H9 (cell line): ENCODE results near the gene SHC1. TPM values are rescaled to one million over a fixed set of nuclear protein-coding genes. Genes with fewer than 3 reads are reported as not detected.

Source experiments
- DNase-seq: peaks from one replicate; pipeline ENCODE4 v3.0.0-alpha.2; 2017
- H2AFZ ChIP-seq: one replicate; pipeline ENCODE4 v1.6.1; 2013; ENCODE audit warnings: mild to moderate bottlenecking, low read length, control low read depth, moderate library complexity
- H2AK5ac ChIP-seq: 2 replicates; pipeline ENCODE4 v1.6.1; 2013; ENCODE audit warnings: low read length, control low read depth, mixed read lengths; ENCODE audit not compliant: insufficient read length
- H2BK120ac ChIP-seq: one replicate; pipeline ENCODE4 v1.6.1; 2013; ENCODE audit warnings: low read depth, mild to moderate bottlenecking, low read length, control low read depth, inconsistent platforms; ENCODE audit not compliant: poor library complexity, severe bottlenecking
- H2BK12ac ChIP-seq: 2 replicates; pipeline ENCODE4 v1.6.1; 2013; ENCODE audit warnings: low read length, control low read depth, mixed read lengths, low read depth; ENCODE audit not compliant: insufficient read length
- H2BK15ac ChIP-seq: 2 replicates; pipeline ENCODE4 v1.6.1; 2013; ENCODE audit warnings: low read depth, low read length, control low read depth
- H2BK20ac ChIP-seq: one replicate; pipeline ENCODE4 v1.6.1; 2013; ENCODE audit warnings: low read depth, mild to moderate bottlenecking, low read length, control low read depth, inconsistent platforms; ENCODE audit not compliant: poor library complexity, severe bottlenecking
- H2BK5ac ChIP-seq: 2 replicates; pipeline ENCODE4 v1.6.1; 2013; ENCODE audit warnings: low read length, control low read depth, mixed read lengths; ENCODE audit not compliant: insufficient read length
- H3K14ac ChIP-seq: 2 replicates; pipeline ENCODE4 v1.6.1; 2013; ENCODE audit warnings: low read length, control low read depth; ENCODE audit not compliant: insufficient read depth
- H3K18ac ChIP-seq: 2 replicates; pipeline ENCODE4 v1.6.1; 2013; ENCODE audit warnings: low read depth, mild to moderate bottlenecking, mixed read lengths, low read length, control low read depth; ENCODE audit not compliant: insufficient read length
- H3K23ac ChIP-seq: 2 replicates; pipeline ENCODE4 v1.6.1; 2013; ENCODE audit warnings: low read length, control low read depth, mixed read lengths, low read depth; ENCODE audit not compliant: insufficient read length
- H3K23me2 ChIP-seq: 2 replicates; pipeline ENCODE4 v1.6.1; 2013; ENCODE audit warnings: low read depth, mild to moderate bottlenecking, mixed read lengths, low read length, control low read depth; ENCODE audit not compliant: insufficient read length, poor library complexity, severe bottlenecking
- H3K27ac ChIP-seq: 2 replicates; pipeline ENCODE4 v1.5.1; 2013; ENCODE audit warnings: low read length, control low read depth, mixed read lengths, low read depth; ENCODE audit not compliant: insufficient read length
- H3K27me3 ChIP-seq: 2 replicates; pipeline ENCODE4 v1.6.1; 2013; ENCODE audit warnings: low read length, control low read depth, inconsistent platforms; ENCODE audit not compliant: insufficient read depth
- H3K4ac ChIP-seq: 2 replicates; pipeline ENCODE4 v1.6.1; 2013; ENCODE audit warnings: low read depth, mild to moderate bottlenecking, control low read depth, inconsistent platforms, low read length, moderate library complexity
- H3K4me1 ChIP-seq: 2 replicates; pipeline ENCODE4 v1.6.1; 2013; ENCODE audit warnings: low read length, control low read depth, inconsistent platforms; ENCODE audit not compliant: insufficient read depth
- H3K4me2 ChIP-seq: 2 replicates; pipeline ENCODE4 v1.6.1; 2013; ENCODE audit warnings: low read length, control low read depth, mixed read lengths; ENCODE audit not compliant: insufficient read length, insufficient read depth
- H3K56ac ChIP-seq: 2 replicates; pipeline ENCODE4 v1.6.1; 2013; ENCODE audit warnings: low read depth, mild to moderate bottlenecking, mixed read lengths, low read length, control low read depth; ENCODE audit not compliant: insufficient read length
- H3K79me1 ChIP-seq: 2 replicates; pipeline ENCODE4 v1.6.1; 2013; ENCODE audit warnings: low read depth, mild to moderate bottlenecking, moderate library complexity, low read length, control low read depth, inconsistent platforms; ENCODE audit not compliant: insufficient read depth, poor library complexity, severe bottlenecking
- H3K79me2 ChIP-seq: 2 replicates; pipeline ENCODE4 v1.6.1; 2013; ENCODE audit warnings: low read length, control low read depth, inconsistent platforms; ENCODE audit not compliant: insufficient read depth
- H3K9ac ChIP-seq: 2 replicates; pipeline ENCODE4 v1.6.1; 2013; ENCODE audit warnings: low read length, control low read depth, mixed read lengths; ENCODE audit not compliant: insufficient read length; ENCODE audit errors: extremely low read depth
- H3K9me3 ChIP-seq: one replicate; pipeline ENCODE4 v1.6.1; 2013; ENCODE audit warnings: low read depth, low read length, inconsistent platforms; ENCODE audit not compliant: control insufficient read depth
- H3T11ph ChIP-seq: one replicate; pipeline ENCODE4 v1.6.1; 2013; ENCODE audit warnings: mild to moderate bottlenecking, low read length, control low read depth, inconsistent platforms
- H4K20me1 ChIP-seq: one replicate; pipeline ENCODE4 v1.6.1; 2013; ENCODE audit not compliant: control insufficient read depth, insufficient read length, insufficient read depth
- H4K5ac ChIP-seq: 2 replicates; pipeline ENCODE4 v1.6.1; 2013; ENCODE audit warnings: low read depth, mild to moderate bottlenecking, mixed read lengths, low read length, control low read depth; ENCODE audit not compliant: insufficient read length
- H4K8ac ChIP-seq: replicated peaks from 2 replicates; pipeline ENCODE4 v1.6.1; 2013; ENCODE audit warnings: low read length, control low read depth, mixed read lengths, low read depth; ENCODE audit not compliant: insufficient read length
- H4K91ac ChIP-seq: 2 replicates; pipeline ENCODE4 v1.6.1; 2013; ENCODE audit warnings: low read depth, mild to moderate bottlenecking, moderate library complexity, mixed read lengths, low read length, control low read depth; ENCODE audit not compliant: insufficient read length
- H3K27ac Mint-ChIP-seq, 3 experiments: 2 replicates in 2 of 3; 3 replicates in 1 of 3; pipeline ENCODE4 v1.8.0; 2020 to 2021; ENCODE audit warnings: mixed read lengths in 3 of 3, mild to moderate bottlenecking in 1 of 3, moderate library complexity in 1 of 3
- H3K27me3 Mint-ChIP-seq: 2 replicates; pipeline ENCODE4 v1.8.0; 2021; ENCODE audit warnings: low read depth, mild to moderate bottlenecking, moderate library complexity, mixed read lengths
- H3K36me3 Mint-ChIP-seq, 3 experiments: 2 replicates in 2 of 3; 3 replicates in 1 of 3; pipeline ENCODE4 v1.8.0; 2020 to 2021; ENCODE audit warnings: low read depth in 3 of 3, mixed read lengths in 3 of 3; ENCODE audit not compliant: insufficient read depth in 1 of 3
- H3K4me1 Mint-ChIP-seq, 2 experiments: 2 replicates each; pipeline ENCODE4 v1.8.0; 2020; ENCODE audit warnings: mixed read lengths in 2 of 2
- H3K4me3 Mint-ChIP-seq, 2 experiments: 2 replicates in 1 of 2; 3 replicates in 1 of 2; pipeline ENCODE4 v1.8.0; 2020 to 2021; ENCODE audit warnings: mild to moderate bottlenecking in 2 of 2, mixed read lengths in 2 of 2, moderate library complexity in 1 of 2
- H3K9me3 Mint-ChIP-seq, 2 experiments: 2 replicates in 1 of 2; 3 replicates in 1 of 2; pipeline ENCODE4 v1.8.0; 2020; ENCODE audit warnings: mild to moderate bottlenecking in 2 of 2, mixed read lengths in 2 of 2, moderate library complexity in 1 of 2
- CTCF ChIP-seq: fragments of 200-600 bp; sonication (generic); conservative IDR thresholded peaks from 3 replicates; pipeline ENCODE4 v1.8.0; 2021; ENCODE audit warnings: antibody characterized with exemption, mild to moderate bottlenecking
- WGBS: extraction: QIAGEN DNeasy Blood & Tissue Kit; methylation state at CpG from one replicate; pipeline ENCODE4 v1.1.7; 2013; ENCODE audit warnings: missing lambda C conversion rate, low lambda C conversion rate, mixed read lengths; ENCODE audit not compliant: insufficient read length; ENCODE audit errors: extremely low coverage; 5-methylcytosine and 5-hydroxymethylcytosine counted together
- microRNA-seq: library from miRNA; unstranded; fragments of <30 nt; microRNA quantifications from one replicate; pipeline ENCODE4, GENCODE V29; 2020; ENCODE audit warnings: borderline microRNAs expressed
- total RNA-seq: library from RNA; stranded (reverse); gene quantifications from 2 replicates; pipeline ENCODE4 v1.2.1, GENCODE V29; 2021

The SHC1 gene
- total RNA-seq, 1 experiment from 2014 or later: 168 TPM

- H3K79me1 ChIP-seq: no peaks in the 10 kb centered on the region
- H3T11ph ChIP-seq: no peak overlapping the region
- H3K14ac ChIP-seq: no peak overlapping the region
- no peak overlapping the region for H3K23ac ChIP-seq
- TF ChIP-seq CTCF: no peak
- no peak overlapping the region for H2BK12ac ChIP-seq
- H4K5ac ChIP-seq: no peak overlapping the region
- H4K91ac ChIP-seq: no peak overlapping the region
- no peak overlapping the region for H3K9ac ChIP-seq
- Mint-ChIP-seq H3K27me3 (peaks cover 9% of the 10 kb centered on the region), H3K4me3 (no peak overlapping the region), H3K4me1 (peaks cover 0 to 4% of the 10 kb centered on the region in 2 experiments; a peak in 1 of 4 replicates), H3K9me3 (peaks cover 15 to 16% of the 10 kb centered on the region in 2 experiments), H3K27ac (no peak overlapping the region), H3K36me3 (peaks cover 2 to 11% (median 3%) of the 10 kb centered on the region in 3 experiments; a peak in 5 of 7 replicates)
- WGBS: no CpG with 5 or more reads among the region's 2 CpGs
- no peaks in the 10 kb centered on the region for H3K27me3 ChIP-seq
- no peak overlapping the region for H3K18ac ChIP-seq
- no peak overlapping the region for H2BK20ac ChIP-seq
- H2BK120ac ChIP-seq: no peak overlapping the region
- H4K8ac ChIP-seq: no peak overlapping the region
- no peak overlapping the region for H3K4me2 ChIP-seq
- H3K56ac ChIP-seq: no peak overlapping the region
- no peak overlapping the region for H2BK5ac ChIP-seq
- H3K23me2 ChIP-seq: no peaks in the 10 kb centered on the region
- no peak for DNase-seq
- H2BK15ac ChIP-seq: no peak overlapping the region
- no peak overlapping the region for H3K4ac ChIP-seq
- peaks cover 7% of the 10 kb centered on the region for H3K9me3 ChIP-seq
- no peak overlapping the region for H2AFZ ChIP-seq
- no peaks in the 10 kb centered on the region for H3K79me2 ChIP-seq
- H2AK5ac ChIP-seq: no peak overlapping the region
- H3K4me1 ChIP-seq: no peaks in the 10 kb centered on the region
- no peaks in the 10 kb centered on the region for H4K20me1 ChIP-seq
- H3K27ac ChIP-seq: no peak overlapping the region
Measured at GRCh38 chr1:154912755-154913154, 57.8 kb downstream of the SHC1 start.

Small RNA genes lying within 50 kb of the gene (microRNA-seq; reads per million reads assigned to microRNA genes)
- not detected for gene MIR4258

Other genes starting within 250 kb of the SHC1 start
- gene KCNN3, start 100.5 kb downstream of the SHC1 start, total RNA-seq: 0.83 TPM in 2 replicates
- 26.3 and 30.2 TPM in 2 replicates for gene PMVK, start 34.0 kb downstream of the SHC1 start, total RNA-seq
- gene PBXIP1, start 14.6 kb downstream of the SHC1 start, total RNA-seq: 21.6 and 22.5 TPM in 2 replicates
- 38.7 and 39.5 TPM in 2 replicates for gene PYGO2, start 9.0 kb downstream of the SHC1 start, total RNA-seq
- gene CKS1B, start 3.9 kb upstream of the SHC1 start, total RNA-seq: 279 and 283 TPM in 2 replicates
- gene FLAD1, start 12.6 kb upstream of the SHC1 start, total RNA-seq: 97.0 and 102 TPM in 2 replicates
- gene LENEP, start 22.8 kb upstream of the SHC1 start, total RNA-seq: 1.4 and 2.8 TPM in 2 replicates
- 33.5 and 38.3 TPM in 2 replicates for gene ZBTB7B, start 32.1 kb upstream of the SHC1 start, total RNA-seq
- 0.35 and 0.44 TPM in 2 replicates for gene DCST2, start 63.0 kb upstream of the SHC1 start, total RNA-seq
- not detected in 2 replicates for gene DCST1, start 63.1 kb upstream of the SHC1 start, total RNA-seq
- 29.6 and 30.6 TPM in 2 replicates for gene ADAM15, start 80.6 kb upstream of the SHC1 start, total RNA-seq
- gene EFNA4, start 93.0 kb upstream of the SHC1 start, total RNA-seq: 11.7 and 11.8 TPM in 2 replicates
- gene EFNA3, start 108.1 kb upstream of the SHC1 start, total RNA-seq: 3.9 and 4.6 TPM in 2 replicates
- gene EFNA1, start 157.1 kb upstream of the SHC1 start, total RNA-seq: 1.4 and 1.9 TPM in 2 replicates
- 24.9 and 26.0 TPM in 2 replicates for gene SLC50A1, start 165.1 kb upstream of the SHC1 start, total RNA-seq
- 47.4 and 48.5 TPM in 2 replicates for gene DPM3, start 169.8 kb upstream of the SHC1 start, total RNA-seq
- 149 and 152 TPM in 2 replicates for gene KRTCAP2, start 202.6 kb upstream of the SHC1 start, total RNA-seq
- 16.5 and 18.4 TPM in 2 replicates for gene TRIM46, start 203.1 kb upstream of the SHC1 start, total RNA-seq
- gene THBS3, start 237.2 kb upstream of the SHC1 start, total RNA-seq: 5.0 and 5.9 TPM in 2 replicates
- gene MTX1, start 237.9 kb upstream of the SHC1 start, total RNA-seq: 43.6 and 45.0 TPM in 2 replicates